Measurements from ENCODE around the gene PPP1R14C.

Gene PPP1R14C

DNA sequence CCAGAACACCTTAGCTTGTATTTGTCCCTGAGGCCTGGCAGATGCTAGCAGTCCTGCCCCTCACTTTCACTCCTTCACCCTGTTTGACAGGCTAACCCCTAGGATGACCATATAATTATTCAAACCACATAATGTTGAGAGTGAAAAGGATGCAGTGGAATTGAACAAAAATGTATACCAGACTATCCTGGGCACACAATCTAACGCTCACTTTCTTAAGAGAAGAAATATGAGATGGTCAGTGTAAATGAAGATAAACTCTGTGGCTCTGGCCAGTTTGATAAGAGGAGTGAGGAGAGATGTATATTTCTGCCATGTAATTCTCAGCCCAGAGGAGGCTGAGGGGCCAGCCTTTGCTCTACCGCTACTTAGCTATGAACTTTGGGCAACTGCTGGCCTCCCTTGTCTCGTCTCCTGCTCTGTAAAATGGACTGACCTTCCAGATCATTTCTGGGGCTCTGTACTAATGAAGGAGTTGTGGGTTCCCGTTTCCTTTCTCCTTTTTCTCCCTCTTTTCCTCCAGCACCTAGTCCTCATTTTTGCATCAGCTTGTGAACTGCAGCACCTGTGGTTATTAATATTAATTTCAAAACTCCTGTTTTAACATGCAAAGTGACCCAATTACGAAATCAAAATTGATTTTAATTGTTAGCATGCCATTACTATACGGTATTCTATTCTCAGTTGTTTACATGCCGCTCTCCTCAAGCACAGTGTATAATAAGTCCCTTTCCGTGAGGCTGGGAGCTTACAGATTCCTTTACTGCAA lies 133.5 kb downstream of the PPP1R14C start:
- ChIA-PET POLR2A (no interaction called here), CTCF (interaction anchor here (0.9 to 1.5 kb wide), 3 partner anchors 8 to 205 kb away, joined by 3 to 5 read pairs (median 4); no protein-coding TSS in a partner anchor)
- TF ChIP-seq, protein P1, sequence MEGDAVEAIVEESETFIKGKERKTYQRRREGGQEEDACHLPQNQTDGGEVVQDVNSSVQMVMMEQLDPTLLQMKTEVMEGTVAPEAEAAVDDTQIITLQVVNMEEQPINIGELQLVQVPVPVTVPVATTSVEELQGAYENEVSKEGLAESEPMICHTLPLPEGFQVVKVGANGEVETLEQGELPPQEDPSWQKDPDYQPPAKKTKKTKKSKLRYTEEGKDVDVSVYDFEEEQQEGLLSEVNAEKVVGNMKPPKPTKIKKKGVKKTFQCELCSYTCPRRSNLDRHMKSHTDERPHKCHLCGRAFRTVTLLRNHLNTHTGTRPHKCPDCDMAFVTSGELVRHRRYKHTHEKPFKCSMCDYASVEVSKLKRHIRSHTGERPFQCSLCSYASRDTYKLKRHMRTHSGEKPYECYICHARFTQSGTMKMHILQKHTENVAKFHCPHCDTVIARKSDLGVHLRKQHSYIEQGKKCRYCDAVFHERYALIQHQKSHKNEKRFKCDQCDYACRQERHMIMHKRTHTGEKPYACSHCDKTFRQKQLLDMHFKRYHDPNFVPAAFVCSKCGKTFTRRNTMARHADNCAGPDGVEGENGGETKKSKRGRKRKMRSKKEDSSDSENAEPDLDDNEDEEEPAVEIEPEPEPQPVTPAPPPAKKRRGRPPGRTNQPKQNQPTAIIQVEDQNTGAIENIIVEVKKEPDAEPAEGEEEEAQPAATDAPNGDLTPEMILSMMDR (IDR thresholded peaks at IDR 0.05; ENCODE audit: insufficient read depth, low read length, missing control alignments), result no peak
- no peak overlapping the region for H3K4me3 ChIP-seq (ENCODE audit: low read depth, low read length)
- no peak for DNase-seq (ENCODE audit: low read depth, low spot score)

DNA sequence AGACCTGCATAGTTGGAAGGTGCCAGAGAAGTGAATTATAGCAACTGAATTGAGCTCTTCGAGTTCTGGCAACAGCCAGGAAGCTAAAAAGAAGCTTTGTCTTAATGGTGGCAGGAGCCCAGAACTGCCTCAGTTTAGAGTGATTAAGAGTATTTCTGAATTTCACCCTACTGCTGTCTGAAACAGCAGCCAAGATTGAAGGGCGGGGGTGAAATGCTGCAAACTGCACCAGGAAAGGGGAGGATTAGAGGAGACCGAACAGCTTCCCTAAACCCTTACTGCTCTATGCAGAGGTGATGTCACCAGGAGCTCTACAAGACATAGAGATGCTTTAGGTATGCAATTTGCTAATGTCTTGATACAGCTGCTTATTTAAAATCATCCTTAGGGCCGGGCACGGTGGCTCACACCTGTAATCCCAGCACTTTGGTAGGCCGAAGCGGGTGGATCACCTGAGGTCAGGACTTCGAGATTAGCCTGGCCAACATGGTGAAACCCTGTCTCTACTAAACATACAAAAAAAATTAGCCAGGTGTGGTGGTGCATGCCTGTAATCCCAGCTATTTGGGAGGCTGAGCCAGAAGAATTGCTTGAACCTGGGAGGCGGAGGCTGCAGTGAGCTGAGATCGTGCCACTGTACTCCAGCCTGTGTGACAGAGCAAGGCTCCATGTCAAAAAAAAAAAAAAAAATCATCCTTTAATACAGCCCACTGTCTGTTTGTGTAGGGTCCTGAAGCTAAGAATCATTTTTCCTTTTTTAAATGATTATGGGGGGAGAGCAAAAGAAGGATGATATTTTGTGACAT lies 134.3 kb downstream of the PPP1R14C start:
- no peak overlapping the region for H3K4me3 ChIP-seq (ENCODE audit: low read depth, low read length)
- TF ChIP-seq, protein P1 (IDR thresholded peaks at IDR 0.05; ENCODE audit: insufficient read depth, low read length, missing control alignments), result no peak
- no peak for DNase-seq (ENCODE audit: low read depth, low spot score)
- ChIA-PET CTCF (interaction anchor here (0.9 to 1.5 kb wide), 3 partner anchors 9 to 206 kb away, joined by 3 to 5 read pairs (median 4); no protein-coding TSS in a partner anchor), POLR2A (no interaction called here)

DNA sequence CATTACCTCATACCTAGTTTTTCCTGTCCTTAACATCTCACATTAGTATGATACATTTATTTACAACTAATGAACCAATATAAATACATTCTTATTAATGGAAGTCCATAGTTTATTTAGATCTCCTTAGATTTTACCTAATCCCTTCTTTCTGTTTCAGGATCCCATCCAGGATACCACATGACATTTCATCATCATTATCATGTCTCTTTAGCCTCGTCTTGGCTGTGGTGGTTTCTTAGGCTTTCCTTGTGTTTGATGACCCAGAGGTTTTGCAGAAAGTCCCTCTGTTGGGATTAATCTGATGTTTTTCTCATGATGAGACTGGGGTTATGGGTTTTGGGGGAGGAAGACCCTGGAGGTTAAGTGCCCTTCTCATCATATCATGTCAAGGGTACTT lies 136.7 kb downstream of the PPP1R14C start:
- CTCF ChIA-PET, result no interaction called here
- TF ChIP-seq, protein P1 (IDR thresholded peaks at IDR 0.05; ENCODE audit: insufficient read depth, low read length, missing control alignments), result no peak
- POLR2A ChIA-PET, result no interaction called here
- no peak overlapping the region for H3K4me3 ChIP-seq (ENCODE audit: low read depth, low read length)
- DNase-seq (ENCODE audit: low read depth, low spot score), result no peak

DNA sequence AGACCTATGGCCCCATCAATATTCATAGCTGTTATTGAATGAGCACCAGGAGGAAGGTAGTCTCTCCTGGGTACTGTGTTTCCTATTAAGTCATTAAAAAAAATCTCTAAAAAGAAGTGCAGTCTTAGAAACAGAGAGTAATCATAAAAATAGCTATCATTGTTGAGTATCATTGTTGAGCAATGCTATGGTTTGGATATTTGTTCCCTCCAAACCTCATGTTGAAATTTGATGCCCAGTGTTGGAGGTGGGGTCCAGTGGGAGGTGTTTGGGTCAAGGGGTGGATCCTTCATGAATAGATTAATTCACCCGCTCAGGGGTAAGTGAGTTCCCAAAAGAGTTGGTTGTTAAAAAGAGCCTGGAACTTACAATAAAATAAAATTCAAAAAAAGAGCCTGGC lies 137.9 kb downstream of the PPP1R14C start:
- TF ChIP-seq, protein P1 (IDR thresholded peaks at IDR 0.05; ENCODE audit: insufficient read depth, low read length, missing control alignments), result no peak
- DNase-seq (ENCODE audit: low read depth, low spot score), result no peak
- POLR2A ChIA-PET, result no interaction called here
- CTCF ChIA-PET, result interaction anchor here (1.3 to 1.9 kb wide), 2 partner anchors 13 to 23 kb away, joined by 3 to 6 read pairs; no protein-coding TSS in a partner anchor
- H3K4me3 ChIP-seq (ENCODE audit: low read depth, low read length), result no peak overlapping the region

DNA sequence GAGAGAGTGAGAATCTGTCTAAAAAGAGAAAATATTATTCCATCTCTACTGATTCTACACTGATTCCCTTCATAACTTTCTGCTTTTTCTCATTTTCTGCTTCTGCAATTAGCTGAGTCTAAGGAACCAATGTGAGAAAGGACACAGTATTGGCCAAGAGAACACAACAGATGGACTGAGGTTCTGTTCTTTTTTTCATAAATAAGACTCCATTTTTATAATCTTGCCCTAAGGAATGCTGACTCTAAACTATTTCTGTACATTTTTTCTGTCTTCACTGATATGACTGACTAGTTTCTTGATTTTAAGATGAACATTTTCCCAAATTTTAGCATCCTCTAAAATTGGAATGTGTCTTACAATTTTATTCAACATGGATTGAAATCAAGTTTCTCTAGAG lies 138.9 kb downstream of the PPP1R14C start:
- CTCF ChIA-PET, result interaction anchor here (1.3 to 1.9 kb wide), 2 partner anchors 14 to 24 kb away, joined by 3 to 6 read pairs; no protein-coding TSS in a partner anchor
- POLR2A ChIA-PET, result no interaction called here
- no peak for DNase-seq (ENCODE audit: low read depth, low spot score)
- no peak overlapping the region for H3K4me3 ChIP-seq (ENCODE audit: low read depth, low read length)
- TF ChIP-seq, protein P1 (IDR thresholded peaks at IDR 0.05; ENCODE audit: insufficient read depth, low read length, missing control alignments), result no peak

DNA sequence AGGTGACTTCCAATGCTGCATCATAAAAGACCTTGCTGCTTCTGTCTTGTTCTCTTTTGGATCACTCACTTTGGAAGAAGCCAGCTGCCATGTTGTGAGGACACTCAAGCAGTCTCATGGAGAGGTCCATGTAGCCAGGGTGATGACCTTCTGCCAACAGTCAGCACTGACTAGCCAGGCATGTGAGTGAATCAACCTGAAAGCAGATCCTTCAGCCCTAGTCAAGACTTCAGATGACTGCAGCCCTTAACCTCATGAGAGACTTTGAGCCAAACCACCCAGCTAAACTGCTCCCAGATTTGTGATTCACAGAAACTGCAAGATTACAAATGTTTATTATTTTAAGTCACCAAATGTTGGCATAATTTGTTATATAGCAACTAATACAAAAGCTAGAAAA lies 140.0 kb downstream of the PPP1R14C start:
- CTCF ChIA-PET, result interaction anchor here (1.0 kb wide), 1 partner anchor 8 kb away, joined by 3 read pairs; no protein-coding TSS in a partner anchor
- DNase-seq (ENCODE audit: low read depth, low spot score), result no peak
- POLR2A ChIA-PET, result no interaction called here
- H3K4me3 ChIP-seq (ENCODE audit: low read depth, low read length), result no peak overlapping the region
- TF ChIP-seq, protein P1 (IDR thresholded peaks at IDR 0.05; ENCODE audit: insufficient read depth, low read length, missing control alignments), result no peak
